WTC11 (cell line): ENCODE results near the gene SH3RF2. TPM values are rescaled to one million over a fixed set of nuclear protein-coding genes. Genes with fewer than 3 reads are reported as not detected.

Experiments used
- ATAC-seq: fragments of 200-7000 bp; cut with Tn5 transposase; 2 replicates; pipeline ENCODE4 v1.10.0; 2021; ENCODE audit warnings: mild to moderate bottlenecking, moderate library complexity
- Bru-seq: library from RNA; stranded (reverse); fragments of 400-500 nt; gene quantifications from one replicate; lab custom pipeline; 2021; lab: Mats Ljungman, UMichigan
- CTCF ChIA-PET: fragments of 300-600 bp; sonication (Branson Sonifier 250); formaldehyde crosslinking; loops from one replicate; lab custom pipeline; 2021; ENCODE audit warnings: antibody characterized with exemption; lab: Charles Lee
- POLR2A ChIA-PET: fragments of 350-600 bp; sonication (Branson Sonifier 250); formaldehyde crosslinking; loops from one replicate; lab custom pipeline; 2021; ENCODE audit warnings: antibody characterized with exemption; lab: Charles Lee
- DNase-seq: peaks from one replicate; pipeline ENCODE4 v3.0.0; 2021; ENCODE audit warnings: low spot score
- H3K27ac Mint-ChIP-seq: 2 replicates; pipeline ENCODE4 v1.8.0; 2021; ENCODE audit warnings: mixed read lengths
- H3K27me3 Mint-ChIP-seq: 2 replicates; pipeline ENCODE4 v1.8.0; 2021; ENCODE audit warnings: low read depth, mild to moderate bottlenecking, moderate library complexity, mixed read lengths
- H3K36me3 Mint-ChIP-seq: 2 replicates; pipeline ENCODE4 v1.8.0; 2021; ENCODE audit warnings: mixed read lengths
- H3K4me1 Mint-ChIP-seq: 2 replicates; pipeline ENCODE4 v1.8.0; 2022; ENCODE audit warnings: mixed read lengths
- H3K4me3 Mint-ChIP-seq: 2 replicates; pipeline ENCODE4 v1.8.0; 2021; ENCODE audit warnings: mild to moderate bottlenecking, moderate library complexity, mixed read lengths
- H3K9me3 Mint-ChIP-seq: 2 replicates; pipeline ENCODE4 v1.8.0; 2021; ENCODE audit warnings: mixed read lengths
- ETV6 ChIP-seq: sonication (generic); formaldehyde crosslinking; IDR thresholded peaks from 2 replicates; pipeline ENCODE4 v1.8.1; 2022; ENCODE audit warnings: mild to moderate bottlenecking, missing genetic modification reagents
- FOXK1 ChIP-seq: sonication (generic); formaldehyde crosslinking; IDR thresholded peaks from 2 replicates; pipeline ENCODE4 v1.8.0; 2022; ENCODE audit warnings: mild to moderate bottlenecking, moderate library complexity, missing genetic modification reagents
- FOXP1 ChIP-seq: sonication (generic); formaldehyde crosslinking; IDR thresholded peaks from 2 replicates; pipeline ENCODE4 v1.8.0; 2022; ENCODE audit warnings: missing genetic modification reagents, mild to moderate bottlenecking, moderate library complexity, borderline replicate concordance
- GABPB1 ChIP-seq: sonication (generic); formaldehyde crosslinking; IDR thresholded peaks from 2 replicates; pipeline ENCODE4 v1.8.1; 2023; ENCODE audit warnings: mild to moderate bottlenecking, missing genetic modification reagents
- HMGA2 ChIP-seq: fragments of 250-450 bp; sonication (Bioruptor Pico); IDR thresholded peaks from 2 replicates; pipeline ENCODE4 v1.4.0; 2021; ENCODE audit warnings: mild to moderate bottlenecking, moderate library complexity
- JUN ChIP-seq: sonication (generic); formaldehyde crosslinking; IDR thresholded peaks from 2 replicates; pipeline ENCODE4 v1.8.0; 2023; ENCODE audit warnings: mild to moderate bottlenecking, missing genetic modification reagents
- KAT7 ChIP-seq: sonication (generic); formaldehyde crosslinking; IDR thresholded peaks from 2 replicates; pipeline ENCODE4 v1.8.1; 2023; ENCODE audit warnings: missing genetic modification reagents, mild to moderate bottlenecking, borderline replicate concordance
- MXD4 ChIP-seq: fragments of 250-450 bp; sonication (Bioruptor Pico); IDR thresholded peaks from 2 replicates; pipeline ENCODE4 v1.8.0; 2021; ENCODE audit warnings: mild to moderate bottlenecking, moderate library complexity, borderline replicate concordance
- NR3C1 ChIP-seq: sonication (generic); formaldehyde crosslinking; conservative IDR thresholded peaks from 2 replicates; pipeline ENCODE4 v1.8.1; 2023; ENCODE audit warnings: low read depth, mild to moderate bottlenecking, missing genetic modification reagents
- SP1 ChIP-seq: sonication (generic); formaldehyde crosslinking; conservative IDR thresholded peaks from 2 replicates; pipeline ENCODE4 v1.8.1; 2022; ENCODE audit warnings: missing genetic modification reagents
- TEAD1 ChIP-seq: sonication (generic); formaldehyde crosslinking; IDR thresholded peaks from 2 replicates; pipeline ENCODE4 v1.8.0; 2022; ENCODE audit warnings: mild to moderate bottlenecking, missing genetic modification reagents
- ZBTB21 ChIP-seq: sonication (generic); formaldehyde crosslinking; IDR thresholded peaks from 2 replicates; pipeline ENCODE4 v1.8.1; 2023; ENCODE audit warnings: mild to moderate bottlenecking, missing genetic modification reagents, borderline replicate concordance
- ZNF317 ChIP-seq: sonication (generic); formaldehyde crosslinking; IDR thresholded peaks from 2 replicates; pipeline ENCODE4 v1.8.1; 2023; ENCODE audit warnings: low read depth, mild to moderate bottlenecking, moderate library complexity, missing genetic modification reagents, borderline replicate concordance
- ZNF416 ChIP-seq: fragments of 250-450 bp; sonication (Bioruptor Pico); IDR thresholded peaks from 2 replicates; pipeline ENCODE4 v1.9.0; 2021; ENCODE audit warnings: mild to moderate bottlenecking, inconsistent platforms
- long read RNA-seq, 3 experiments: library from RNA in 1 of 3; library from capped mRNA in 1 of 3; library from polyadenylated mRNA in 1 of 3; unstranded in 2 of 3; stranded (forward) in 1 of 3; transcript quantifications; one replicate each; pipeline ENCODE4 v2.0.0, GENCODE V29; 2021
- total RNA-seq: library from RNA; stranded (reverse); gene quantifications from 3 replicates; pipeline ENCODE4 v1.2.3, GENCODE V29; 2021
- TF ChIP-seq, protein P1 (sequence below): sonication (generic); formaldehyde crosslinking; IDR thresholded peaks from 2 replicates; pipeline ENCODE4 v1.8.0; 2022; ENCODE audit warnings: mild to moderate bottlenecking, missing genetic modification reagents
- TF ChIP-seq, protein P2 (sequence below): fragments of 250-450 bp; sonication (Bioruptor Pico); IDR thresholded peaks from 2 replicates; pipeline ENCODE4 v1.8.0; 2021; ENCODE audit warnings: mild to moderate bottlenecking
- TF ChIP-seq, protein P3 (sequence below): sonication (generic); formaldehyde crosslinking; IDR thresholded peaks from 2 replicates; pipeline ENCODE4 v1.8.1; 2023; ENCODE audit warnings: mild to moderate bottlenecking, missing genetic modification reagents, borderline replicate concordance
- TF ChIP-seq, protein P4 (sequence below): sonication (generic); formaldehyde crosslinking; IDR thresholded peaks from 2 replicates; pipeline ENCODE4 v1.8.1; 2023; ENCODE audit warnings: mild to moderate bottlenecking, missing genetic modification reagents
- TF ChIP-seq, protein P5 (sequence below): sonication (generic); formaldehyde crosslinking; IDR thresholded peaks from 2 replicates; pipeline ENCODE4 v1.8.0; 2022; ENCODE audit warnings: mild to moderate bottlenecking, missing genetic modification reagents
- TF ChIP-seq, protein P6 (sequence below): fragments of 250-450 bp; sonication (Bioruptor Pico); IDR thresholded peaks from 2 replicates; pipeline ENCODE4 v1.9.0; 2021; ENCODE audit warnings: mild to moderate bottlenecking

Gene SH3RF2, protein sequence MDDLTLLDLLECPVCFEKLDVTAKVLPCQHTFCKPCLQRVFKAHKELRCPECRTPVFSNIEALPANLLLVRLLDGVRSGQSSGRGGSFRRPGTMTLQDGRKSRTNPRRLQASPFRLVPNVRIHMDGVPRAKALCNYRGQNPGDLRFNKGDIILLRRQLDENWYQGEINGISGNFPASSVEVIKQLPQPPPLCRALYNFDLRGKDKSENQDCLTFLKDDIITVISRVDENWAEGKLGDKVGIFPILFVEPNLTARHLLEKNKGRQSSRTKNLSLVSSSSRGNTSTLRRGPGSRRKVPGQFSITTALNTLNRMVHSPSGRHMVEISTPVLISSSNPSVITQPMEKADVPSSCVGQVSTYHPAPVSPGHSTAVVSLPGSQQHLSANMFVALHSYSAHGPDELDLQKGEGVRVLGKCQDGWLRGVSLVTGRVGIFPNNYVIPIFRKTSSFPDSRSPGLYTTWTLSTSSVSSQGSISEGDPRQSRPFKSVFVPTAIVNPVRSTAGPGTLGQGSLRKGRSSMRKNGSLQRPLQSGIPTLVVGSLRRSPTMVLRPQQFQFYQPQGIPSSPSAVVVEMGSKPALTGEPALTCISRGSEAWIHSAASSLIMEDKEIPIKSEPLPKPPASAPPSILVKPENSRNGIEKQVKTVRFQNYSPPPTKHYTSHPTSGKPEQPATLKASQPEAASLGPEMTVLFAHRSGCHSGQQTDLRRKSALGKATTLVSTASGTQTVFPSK
- total RNA-seq: 0.83 to 1.6 TPM (median 0.98 TPM) in 3 replicates
- percentile 31 among the genes with signal in this experiment for Bru-seq, nascent RNA
- long read RNA-seq, experiment 1, partial matches to known transcripts: 1 of 4 reads
- long read RNA-seq, experiment 1, other reads (novel, unspliced or antisense): 2 of 4 reads
- long read RNA-seq, experiment 2, partial matches to known transcripts: 0 of 1 reads
- long read RNA-seq, experiment 2, other reads (novel, unspliced or antisense): 1 of 1 reads
- long read RNA-seq, experiment 3, partial matches to known transcripts: 0 of 1 reads
- long read RNA-seq, experiment 3, other reads (novel, unspliced or antisense): 1 of 1 reads

DNA sequence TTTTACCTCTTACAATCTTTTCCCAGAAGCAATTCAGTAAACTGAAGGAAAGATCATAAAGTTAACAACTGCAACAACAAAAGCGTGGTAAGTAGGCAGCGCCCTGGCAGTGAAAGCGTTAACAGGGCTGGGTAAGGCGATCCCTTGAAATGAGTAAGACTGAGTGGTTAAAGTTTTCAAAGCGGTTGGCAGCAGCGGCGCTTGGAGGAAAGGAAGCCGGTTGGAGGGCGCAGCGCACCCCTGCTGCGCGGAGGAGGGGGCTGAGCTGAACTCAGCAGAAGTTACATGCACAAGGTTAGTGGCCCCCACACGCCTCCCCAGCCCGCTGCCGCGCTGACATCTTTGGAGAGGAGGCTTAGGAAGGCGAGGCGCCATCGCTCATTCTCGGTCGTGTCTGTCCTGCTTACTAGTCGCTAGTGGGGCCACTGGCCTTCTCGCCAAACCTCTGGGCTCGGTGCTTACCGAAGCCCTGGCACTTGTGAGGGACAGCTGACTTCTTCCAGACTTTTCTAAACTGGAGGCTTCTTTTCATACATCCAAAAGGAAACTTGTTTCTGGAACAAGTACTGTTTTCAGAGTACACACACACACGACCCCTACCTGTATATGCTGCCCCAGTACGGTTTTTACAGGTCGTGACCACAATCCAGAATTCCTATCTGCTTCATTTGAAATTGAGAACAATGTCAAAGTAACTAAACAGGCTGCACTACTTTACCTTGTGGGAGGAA lies at the start of gene SH3RF2:
Gene SH3RF2, plus strand, starts transcription at position 178 of the 731 bp plus-strand sequence. CDS start 1,351 bp downstream, outside the sequence.
- Mint-ChIP-seq H3K27ac (peak within 1 kb of the TSS; percentile 51), H3K27me3 (peaks cover 16% of the 10 kb centered on the region), H3K36me3 (no peaks in the 10 kb centered on the region), H3K4me3 (peak within 1 kb of the TSS; percentile 63), H3K4me1 (peaks cover 67% of the 10 kb centered on the region), H3K9me3 (no peaks in the 10 kb centered on the region)
- CTCF ChIA-PET: interaction anchor here (0.6 to 1.0 kb wide), 4 partner anchors 44 to 255 kb away, joined by 3 to 4 read pairs (median 4); no protein-coding TSS in a partner anchor
- DNase-seq (peak; percentile 93), ATAC-seq (peak; percentile 88)
- POLR2A ChIA-PET: interaction anchor here (0.9 kb wide), 1 partner anchor 49 kb away, joined by 4 read pairs; no protein-coding TSS in a partner anchor
- TF ChIP-seq TEAD1 (CRISPR knock-in tag) (peak; percentile 73; the same call in 1 of the 2 replicates), NR3C1 (CRISPR knock-in tag) (no peak), FOXK1 (peak; percentile 81; the same call in 1 of the 2 replicates), GABPB1 (CRISPR knock-in tag) (0 out of 2 replicates have a peak, but pooled peaks have one; percentile 29), MXD4 (no peak), JUN (CRISPR knock-in tag) (no peak), KAT7 (0 out of 2 replicates have a peak, but pooled peaks have one; percentile 70), ZNF416 (CRISPR knock-in tag) (no peak), HMGA2 (CRISPR knock-in tag) (no peak), FOXP1 (CRISPR knock-in tag) (peak; percentile 82; the same call in 1 of the 2 replicates), ETV6 (peak; percentile 79; the same call in 1 of the 2 replicates), ZNF317 (peak; percentile 30; the same call in 1 of the 2 replicates), ZBTB21 (CRISPR knock-in tag) (0 out of 2 replicates have a peak, but pooled peaks have one; percentile 72), SP1 (peak; percentile 63)
- TF ChIP-seq, protein P1, sequence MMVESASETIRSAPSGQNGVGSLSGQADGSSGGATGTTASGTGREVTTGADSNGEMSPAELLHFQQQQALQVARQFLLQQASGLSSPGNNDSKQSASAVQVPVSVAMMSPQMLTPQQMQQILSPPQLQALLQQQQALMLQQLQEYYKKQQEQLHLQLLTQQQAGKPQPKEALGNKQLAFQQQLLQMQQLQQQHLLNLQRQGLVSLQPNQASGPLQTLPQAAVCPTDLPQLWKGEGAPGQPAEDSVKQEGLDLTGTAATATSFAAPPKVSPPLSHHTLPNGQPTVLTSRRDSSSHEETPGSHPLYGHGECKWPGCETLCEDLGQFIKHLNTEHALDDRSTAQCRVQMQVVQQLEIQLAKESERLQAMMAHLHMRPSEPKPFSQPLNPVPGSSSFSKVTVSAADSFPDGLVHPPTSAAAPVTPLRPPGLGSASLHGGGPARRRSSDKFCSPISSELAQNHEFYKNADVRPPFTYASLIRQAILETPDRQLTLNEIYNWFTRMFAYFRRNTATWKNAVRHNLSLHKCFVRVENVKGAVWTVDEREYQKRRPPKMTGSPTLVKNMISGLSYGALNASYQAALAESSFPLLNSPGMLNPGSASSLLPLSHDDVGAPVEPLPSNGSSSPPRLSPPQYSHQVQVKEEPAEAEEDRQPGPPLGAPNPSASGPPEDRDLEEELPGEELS (CRISPR knock-in tag): peak; percentile 91; the same call in 1 of the 2 replicates
- TF ChIP-seq, protein P2, sequence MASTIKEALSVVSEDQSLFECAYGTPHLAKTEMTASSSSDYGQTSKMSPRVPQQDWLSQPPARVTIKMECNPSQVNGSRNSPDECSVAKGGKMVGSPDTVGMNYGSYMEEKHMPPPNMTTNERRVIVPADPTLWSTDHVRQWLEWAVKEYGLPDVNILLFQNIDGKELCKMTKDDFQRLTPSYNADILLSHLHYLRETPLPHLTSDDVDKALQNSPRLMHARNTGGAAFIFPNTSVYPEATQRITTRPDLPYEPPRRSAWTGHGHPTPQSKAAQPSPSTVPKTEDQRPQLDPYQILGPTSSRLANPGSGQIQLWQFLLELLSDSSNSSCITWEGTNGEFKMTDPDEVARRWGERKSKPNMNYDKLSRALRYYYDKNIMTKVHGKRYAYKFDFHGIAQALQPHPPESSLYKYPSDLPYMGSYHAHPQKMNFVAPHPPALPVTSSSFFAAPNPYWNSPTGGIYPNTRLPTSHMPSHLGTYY (CRISPR knock-in tag): peak; percentile 35; the same call in 1 of the 2 replicates
- TF ChIP-seq, protein P3, sequence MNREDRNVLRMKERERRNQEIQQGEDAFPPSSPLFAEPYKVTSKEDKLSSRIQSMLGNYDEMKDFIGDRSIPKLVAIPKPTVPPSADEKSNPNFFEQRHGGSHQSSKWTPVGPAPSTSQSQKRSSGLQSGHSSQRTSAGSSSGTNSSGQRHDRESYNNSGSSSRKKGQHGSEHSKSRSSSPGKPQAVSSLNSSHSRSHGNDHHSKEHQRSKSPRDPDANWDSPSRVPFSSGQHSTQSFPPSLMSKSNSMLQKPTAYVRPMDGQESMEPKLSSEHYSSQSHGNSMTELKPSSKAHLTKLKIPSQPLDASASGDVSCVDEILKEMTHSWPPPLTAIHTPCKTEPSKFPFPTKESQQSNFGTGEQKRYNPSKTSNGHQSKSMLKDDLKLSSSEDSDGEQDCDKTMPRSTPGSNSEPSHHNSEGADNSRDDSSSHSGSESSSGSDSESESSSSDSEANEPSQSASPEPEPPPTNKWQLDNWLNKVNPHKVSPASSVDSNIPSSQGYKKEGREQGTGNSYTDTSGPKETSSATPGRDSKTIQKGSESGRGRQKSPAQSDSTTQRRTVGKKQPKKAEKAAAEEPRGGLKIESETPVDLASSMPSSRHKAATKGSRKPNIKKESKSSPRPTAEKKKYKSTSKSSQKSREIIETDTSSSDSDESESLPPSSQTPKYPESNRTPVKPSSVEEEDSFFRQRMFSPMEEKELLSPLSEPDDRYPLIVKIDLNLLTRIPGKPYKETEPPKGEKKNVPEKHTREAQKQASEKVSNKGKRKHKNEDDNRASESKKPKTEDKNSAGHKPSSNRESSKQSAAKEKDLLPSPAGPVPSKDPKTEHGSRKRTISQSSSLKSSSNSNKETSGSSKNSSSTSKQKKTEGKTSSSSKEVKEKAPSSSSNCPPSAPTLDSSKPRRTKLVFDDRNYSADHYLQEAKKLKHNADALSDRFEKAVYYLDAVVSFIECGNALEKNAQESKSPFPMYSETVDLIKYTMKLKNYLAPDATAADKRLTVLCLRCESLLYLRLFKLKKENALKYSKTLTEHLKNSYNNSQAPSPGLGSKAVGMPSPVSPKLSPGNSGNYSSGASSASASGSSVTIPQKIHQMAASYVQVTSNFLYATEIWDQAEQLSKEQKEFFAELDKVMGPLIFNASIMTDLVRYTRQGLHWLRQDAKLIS (CRISPR knock-in tag): peak; percentile 88; the same call in 1 of the 2 replicates
- TF ChIP-seq, protein P4, sequence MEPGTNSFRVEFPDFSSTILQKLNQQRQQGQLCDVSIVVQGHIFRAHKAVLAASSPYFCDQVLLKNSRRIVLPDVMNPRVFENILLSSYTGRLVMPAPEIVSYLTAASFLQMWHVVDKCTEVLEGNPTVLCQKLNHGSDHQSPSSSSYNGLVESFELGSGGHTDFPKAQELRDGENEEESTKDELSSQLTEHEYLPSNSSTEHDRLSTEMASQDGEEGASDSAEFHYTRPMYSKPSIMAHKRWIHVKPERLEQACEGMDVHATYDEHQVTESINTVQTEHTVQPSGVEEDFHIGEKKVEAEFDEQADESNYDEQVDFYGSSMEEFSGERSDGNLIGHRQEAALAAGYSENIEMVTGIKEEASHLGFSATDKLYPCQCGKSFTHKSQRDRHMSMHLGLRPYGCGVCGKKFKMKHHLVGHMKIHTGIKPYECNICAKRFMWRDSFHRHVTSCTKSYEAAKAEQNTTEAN: peak; percentile 74; the same call in 1 of the 2 replicates
- TF ChIP-seq, protein P5, sequence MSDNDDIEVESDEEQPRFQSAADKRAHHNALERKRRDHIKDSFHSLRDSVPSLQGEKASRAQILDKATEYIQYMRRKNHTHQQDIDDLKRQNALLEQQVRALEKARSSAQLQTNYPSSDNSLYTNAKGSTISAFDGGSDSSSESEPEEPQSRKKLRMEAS (CRISPR knock-in tag): peak; percentile 79
- TF ChIP-seq, protein P6, sequence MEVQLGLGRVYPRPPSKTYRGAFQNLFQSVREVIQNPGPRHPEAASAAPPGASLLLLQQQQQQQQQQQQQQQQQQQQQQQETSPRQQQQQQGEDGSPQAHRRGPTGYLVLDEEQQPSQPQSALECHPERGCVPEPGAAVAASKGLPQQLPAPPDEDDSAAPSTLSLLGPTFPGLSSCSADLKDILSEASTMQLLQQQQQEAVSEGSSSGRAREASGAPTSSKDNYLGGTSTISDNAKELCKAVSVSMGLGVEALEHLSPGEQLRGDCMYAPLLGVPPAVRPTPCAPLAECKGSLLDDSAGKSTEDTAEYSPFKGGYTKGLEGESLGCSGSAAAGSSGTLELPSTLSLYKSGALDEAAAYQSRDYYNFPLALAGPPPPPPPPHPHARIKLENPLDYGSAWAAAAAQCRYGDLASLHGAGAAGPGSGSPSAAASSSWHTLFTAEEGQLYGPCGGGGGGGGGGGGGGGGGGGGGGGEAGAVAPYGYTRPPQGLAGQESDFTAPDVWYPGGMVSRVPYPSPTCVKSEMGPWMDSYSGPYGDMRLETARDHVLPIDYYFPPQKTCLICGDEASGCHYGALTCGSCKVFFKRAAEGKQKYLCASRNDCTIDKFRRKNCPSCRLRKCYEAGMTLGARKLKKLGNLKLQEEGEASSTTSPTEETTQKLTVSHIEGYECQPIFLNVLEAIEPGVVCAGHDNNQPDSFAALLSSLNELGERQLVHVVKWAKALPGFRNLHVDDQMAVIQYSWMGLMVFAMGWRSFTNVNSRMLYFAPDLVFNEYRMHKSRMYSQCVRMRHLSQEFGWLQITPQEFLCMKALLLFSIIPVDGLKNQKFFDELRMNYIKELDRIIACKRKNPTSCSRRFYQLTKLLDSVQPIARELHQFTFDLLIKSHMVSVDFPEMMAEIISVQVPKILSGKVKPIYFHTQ (CRISPR knock-in tag): no peak
